Ecto neural progenitor cell (in vitro differentiated cells): Measurements from ENCODE around the gene LAIR2.

Source experiments
- DNase-seq: peaks from one replicate; pipeline ENCODE4 v3.0.0-alpha.2; 2018; ENCODE audit warnings: low spot score

The LAIR2 gene

GRCh38 chr19:54502518-54503048 lies at the start of gene LAIR2:
TSS of gene LAIR2 (plus strand) at chr19:54502831. CDS start at chr19:54502919, 88 bp downstream.
- DNase-seq: no peak

DNA sequence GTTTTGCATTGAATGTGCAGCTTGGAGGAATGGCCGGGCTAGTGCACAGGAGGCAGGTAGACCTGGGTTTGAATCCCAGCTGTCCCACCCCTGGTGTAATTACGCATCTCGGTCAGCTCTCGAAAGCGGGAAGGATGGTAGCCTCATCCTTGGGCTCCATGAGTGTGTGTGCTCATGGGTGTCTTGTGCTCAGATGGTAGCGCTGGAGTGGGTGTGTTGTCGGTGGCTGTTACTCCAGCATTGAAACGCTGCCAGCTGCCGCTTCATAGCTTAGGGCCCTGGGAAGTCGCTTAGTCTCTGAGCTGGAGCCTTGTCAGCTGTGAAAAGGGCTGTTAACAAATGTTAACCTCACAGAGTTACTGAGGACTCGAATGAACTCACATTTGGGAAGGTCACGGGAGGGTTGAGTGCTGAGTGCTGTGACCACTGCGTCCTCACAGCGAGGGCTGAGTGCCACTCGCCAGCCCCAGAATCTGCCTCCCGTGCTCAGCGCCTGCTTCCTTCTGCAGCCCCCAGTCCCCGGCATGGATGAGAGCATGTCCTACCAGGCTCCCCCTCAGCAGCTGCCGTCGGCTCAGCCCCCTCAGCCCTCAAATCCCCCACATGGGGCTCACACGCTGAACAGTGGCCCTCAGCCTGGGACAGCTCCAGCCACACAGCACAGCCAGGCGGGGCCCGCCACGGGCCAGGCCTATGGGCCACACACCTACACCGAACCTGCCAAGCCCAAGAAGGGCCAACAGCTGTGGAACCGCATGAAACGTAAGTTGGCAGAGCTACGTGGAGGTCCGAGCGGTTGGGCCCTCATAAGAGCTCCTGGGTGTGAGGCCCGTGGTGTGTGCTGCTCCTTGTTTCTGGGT lies 48.5 kb upstream of the LAIR2 start:
- no peak for DNase-seq

- DNase-seq: no peak
Measured at GRCh38 chr19:54454781-54455675, 47.6 kb upstream of the LAIR2 start.

- no peak for DNase-seq
Measured at GRCh38 chr19:54455786-54456422, 46.7 kb upstream of the LAIR2 start.

DNA sequence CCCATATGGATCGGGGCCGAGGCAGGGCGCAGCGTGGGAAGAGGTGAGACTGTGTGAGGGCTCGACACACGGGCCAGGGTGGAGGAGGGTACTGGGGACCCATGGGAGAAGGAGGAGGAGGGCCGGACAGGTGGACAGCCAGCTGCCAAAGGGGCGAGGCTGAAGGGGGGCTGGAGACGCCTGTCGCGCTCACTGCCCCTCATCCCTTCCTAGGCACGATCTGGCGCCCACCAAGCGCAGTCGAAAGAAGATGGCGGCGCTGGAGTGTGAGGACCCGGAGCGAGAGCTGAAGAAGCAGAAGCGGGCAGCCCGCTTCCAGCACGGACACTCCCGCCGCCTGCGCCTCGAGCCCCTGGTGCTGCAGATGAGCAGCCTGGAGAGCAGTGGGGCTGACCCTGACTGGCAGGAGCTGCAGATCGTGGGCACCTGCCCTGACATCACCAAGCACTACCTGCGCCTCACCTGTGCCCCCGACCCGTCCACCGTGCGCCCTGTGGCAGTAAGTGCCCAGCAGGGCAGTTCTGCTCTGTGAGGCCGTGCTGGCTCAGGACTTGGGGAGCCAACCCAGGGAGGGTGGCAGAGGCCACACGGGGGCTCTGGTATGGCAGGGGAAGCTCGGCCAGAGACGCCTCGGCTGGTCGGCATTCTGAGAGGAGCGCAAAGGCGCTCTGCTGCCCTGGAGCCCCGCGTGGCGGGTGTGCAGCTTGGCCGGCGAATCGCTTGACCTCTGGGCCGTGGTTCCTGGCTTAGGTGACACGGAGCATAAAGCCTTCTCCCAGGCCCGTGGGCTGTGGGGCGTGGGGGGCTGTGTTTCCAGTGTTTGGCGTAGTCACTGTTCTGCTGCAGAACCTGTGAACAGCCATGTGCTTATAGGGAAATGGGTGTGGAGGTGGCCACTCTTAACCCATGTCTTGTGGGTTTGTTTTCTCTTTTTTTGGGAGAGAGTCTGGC lies 45.9 kb upstream of the LAIR2 start:
- no peak for DNase-seq

GRCh38 chr19:54457773-54458647 lies 44.6 kb upstream of the LAIR2 start:
- DNase-seq: no peak

GRCh38 chr19:54458648-54459281 lies 43.9 kb upstream of the LAIR2 start:
- no peak for DNase-seq

DNA sequence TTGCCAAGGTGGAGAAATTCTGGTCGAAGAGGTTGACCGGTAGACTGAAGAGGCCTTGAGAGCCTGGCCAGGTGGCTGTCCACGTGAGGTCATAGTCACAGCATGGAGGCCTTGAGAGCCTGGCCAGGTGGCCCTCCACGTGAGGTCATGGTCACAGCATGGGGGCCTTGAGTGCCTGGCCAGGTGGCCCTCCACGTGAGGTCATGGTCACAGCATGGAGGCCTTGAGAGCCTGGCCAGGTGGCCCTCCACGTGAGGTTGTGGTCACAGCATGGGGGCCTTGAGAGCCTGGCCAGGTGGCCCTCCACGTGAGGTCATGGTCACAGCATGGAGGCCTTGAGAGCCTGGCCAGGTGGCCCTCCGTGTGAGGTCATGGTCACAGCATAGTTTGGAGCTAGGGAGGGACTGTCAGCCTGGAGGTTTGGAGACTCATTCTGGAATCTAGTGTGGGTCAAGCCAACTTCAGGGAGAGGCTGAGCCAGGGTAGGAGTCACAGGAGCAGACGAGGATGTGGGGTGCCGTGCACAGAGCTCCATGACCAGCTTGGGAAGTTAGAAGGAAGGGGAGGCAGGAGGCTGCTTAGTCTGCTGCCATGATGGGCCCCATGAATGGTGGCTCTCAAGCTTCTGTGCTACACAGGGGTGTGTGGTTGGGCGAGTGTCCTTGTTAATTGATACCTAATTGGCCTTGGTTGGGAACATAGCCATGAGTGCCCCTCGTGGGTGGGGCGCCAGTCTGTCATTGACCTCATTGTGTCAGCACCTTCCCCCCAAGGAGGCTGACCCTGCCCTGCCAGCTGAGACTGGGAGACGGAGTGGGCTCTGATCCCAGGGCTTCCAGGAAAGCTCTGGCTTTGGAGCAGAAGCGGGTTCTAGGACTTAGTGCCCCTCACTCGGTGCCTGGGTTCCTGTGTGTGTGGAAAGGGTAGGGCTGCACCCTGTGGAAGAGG lies 43.1 kb upstream of the LAIR2 start:
- DNase-seq: no peak

- DNase-seq: no peak
Measured at GRCh38 chr19:54460230-54461005, 42.2 kb upstream of the LAIR2 start.

DNA sequence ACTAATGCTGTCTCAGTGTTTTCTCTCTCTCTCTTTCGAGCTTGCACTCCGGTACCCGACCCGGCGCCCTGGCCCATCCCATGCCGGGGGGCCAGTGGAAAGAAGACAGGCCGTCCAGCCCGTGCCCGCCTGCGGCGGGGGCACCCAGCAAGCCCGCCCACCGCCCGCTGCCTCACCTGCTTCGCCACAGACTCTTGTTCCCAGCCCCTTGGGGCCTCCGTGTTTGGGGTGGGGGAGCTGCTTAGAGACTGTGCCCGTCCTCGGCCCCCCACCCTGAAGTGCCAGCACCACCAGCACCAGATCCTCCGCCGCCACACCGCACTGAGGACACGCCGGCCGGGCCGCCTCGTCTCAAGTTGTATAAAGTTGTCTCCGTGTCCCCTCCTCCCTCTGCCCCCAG lies 41.4 kb upstream of the LAIR2 start:
- DNase-seq: no peak

DNA sequence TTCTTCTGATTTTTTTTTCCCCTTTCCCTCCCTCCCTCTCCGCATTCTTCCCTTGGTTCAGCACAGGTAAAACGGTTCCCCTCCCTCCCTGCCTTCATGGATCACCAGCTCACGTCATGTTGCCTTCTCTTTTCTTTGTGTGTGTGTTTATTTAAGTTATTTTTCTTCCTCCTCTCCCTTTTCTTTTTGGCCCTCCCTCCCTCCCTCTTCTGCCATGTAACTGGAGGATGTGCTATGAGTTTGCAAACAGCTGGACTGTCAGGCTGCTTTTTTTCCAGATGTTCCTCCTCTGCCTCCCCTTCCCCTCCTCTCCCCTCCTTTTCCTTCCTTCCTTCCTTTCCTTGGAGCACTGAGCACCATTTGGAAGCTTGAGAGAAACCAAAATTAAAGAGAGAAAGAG lies 41.0 kb upstream of the LAIR2 start:
- DNase-seq: no peak

DNA sequence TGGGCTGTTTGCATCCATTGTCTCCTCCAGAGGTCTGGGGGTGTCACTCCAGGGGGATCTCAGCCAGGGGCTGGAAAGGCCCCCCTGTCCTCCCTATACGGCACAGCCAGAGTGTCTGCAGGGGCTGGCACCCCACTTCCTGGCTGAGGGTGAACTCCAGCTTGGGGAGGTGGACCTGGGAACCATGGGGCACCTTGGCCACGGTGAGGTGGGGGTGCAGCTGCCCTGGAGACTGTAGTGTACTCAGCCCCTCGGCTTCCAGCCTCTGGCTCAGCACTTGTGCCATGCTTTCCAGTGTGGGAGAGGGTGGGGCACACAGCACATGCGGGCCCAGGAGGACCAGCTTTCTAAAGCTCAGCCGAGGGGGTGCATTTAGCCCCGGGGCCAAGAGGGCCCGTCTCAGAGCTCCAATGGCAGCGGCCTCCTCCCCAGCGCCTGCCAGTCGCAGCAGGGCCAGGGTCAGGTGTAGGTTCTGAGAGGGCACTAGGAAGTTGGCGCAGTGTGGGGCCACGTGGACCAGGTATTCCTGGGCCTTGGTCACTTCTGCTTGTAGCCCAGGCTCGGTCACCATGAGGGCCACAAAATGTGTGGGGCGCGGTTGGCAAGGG lies 40.5 kb upstream of the LAIR2 start:
- no peak for DNase-seq

DNA sequence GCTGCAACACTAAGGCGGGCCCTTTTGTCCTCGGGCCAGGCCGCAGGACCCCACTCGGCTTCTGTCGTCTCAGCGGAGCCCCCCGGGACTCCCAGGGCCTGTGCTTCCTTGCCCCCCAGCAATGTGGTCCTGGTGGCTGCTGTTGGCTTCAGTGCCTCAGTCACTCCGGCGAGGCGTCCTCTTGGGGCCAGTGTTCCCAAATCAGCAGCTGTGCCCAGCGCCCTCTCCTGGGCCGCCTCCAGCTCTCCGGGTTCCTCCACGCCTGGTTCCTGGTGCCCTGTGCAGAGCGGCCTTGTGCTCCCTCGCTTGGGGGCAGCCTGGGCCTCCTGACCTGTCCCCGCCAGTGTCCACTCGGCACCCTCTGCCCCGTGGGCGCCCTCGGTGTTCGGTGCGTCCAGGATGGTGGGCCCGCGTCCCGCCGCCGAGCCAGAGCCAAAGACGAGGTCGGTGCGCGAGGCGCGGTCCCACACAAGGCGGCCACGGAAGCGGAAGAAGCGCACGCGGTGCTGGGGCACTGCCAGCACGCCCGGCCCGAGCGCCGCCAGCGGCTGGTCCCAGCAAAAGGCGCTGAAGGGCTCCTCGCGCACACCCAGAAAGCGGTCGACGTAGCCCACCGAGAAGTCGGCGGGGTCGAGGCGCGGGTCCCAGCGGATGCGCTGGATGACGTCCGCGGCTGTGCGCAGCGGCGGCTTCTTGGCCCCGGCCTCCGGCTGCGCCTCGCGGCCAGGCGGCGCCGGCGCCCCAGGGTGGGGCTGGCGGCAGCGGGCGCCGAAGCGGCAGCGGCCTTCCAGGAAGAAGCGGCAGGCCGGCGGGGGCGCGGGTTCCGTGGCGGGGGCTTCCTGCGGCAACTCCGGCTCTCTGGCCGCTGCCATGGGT lies 39.7 kb upstream of the LAIR2 start:
- DNase-seq: peak; percentile 79

DNA sequence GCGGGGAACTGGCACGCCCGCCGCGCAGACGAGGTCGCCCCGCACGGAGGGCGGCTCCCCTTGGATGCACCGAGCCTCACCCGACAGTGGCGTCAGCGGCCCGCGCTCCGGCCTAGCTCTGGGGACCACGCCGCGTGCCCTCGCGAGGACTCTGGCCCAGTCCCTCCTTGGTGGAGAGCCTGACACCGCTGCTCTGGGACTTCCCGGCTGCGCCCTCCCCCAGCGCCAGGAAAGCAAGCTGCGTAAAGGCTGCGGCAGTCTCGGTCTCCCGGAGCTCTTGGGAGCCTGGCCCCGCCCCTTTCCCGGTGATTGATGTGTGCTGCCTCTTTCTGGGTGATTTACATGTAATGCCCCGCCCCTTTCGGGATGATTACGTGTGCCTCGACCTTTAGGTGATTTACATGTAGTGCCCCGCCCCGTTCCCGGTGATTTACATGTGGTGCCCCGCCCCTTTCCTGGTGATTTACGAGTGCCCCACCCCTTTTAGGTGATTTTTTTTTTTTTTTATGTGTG lies 39.0 kb upstream of the LAIR2 start, which contains the start of gene LENG9:
Gene LENG9 (minus strand): TSS at position 248 of the 513 bp plus-strand sequence. CDS start 252 bp downstream, outside the sequence.
- peak; percentile 95 for DNase-seq

DNA sequence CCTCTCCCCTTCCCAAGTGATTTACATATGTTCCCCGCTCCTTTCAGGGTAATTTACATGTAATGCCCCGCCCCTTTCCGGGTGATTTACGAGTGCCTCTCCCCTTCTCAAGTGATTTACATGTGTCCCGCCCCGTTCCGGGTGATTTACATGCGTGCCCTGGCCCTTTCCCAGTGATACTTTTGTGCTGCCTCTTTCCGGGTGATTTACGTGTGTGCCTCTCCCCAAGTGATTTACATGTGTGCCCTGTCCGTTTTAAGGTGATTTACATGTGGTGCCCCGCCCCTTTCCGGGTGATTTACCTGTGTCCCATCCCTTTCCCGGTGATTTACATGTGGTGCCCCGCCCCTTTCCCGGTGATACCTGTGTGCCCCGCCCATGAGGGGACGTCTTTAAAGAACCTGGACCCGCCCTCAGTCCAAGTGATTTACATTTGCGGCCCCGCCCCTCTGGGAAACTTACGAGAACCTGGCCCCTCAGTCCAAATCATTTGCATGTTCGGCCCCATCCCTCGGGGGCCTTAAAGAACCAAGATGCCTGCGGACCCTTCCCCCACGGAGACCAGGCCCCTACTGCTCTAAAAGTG lies 38.5 kb upstream of the LAIR2 start:
- DNase-seq: peak; percentile 86
